Suprapubic skin (tissue), 4 donors: ENCODE results near the gene PPIH. TPM values are rescaled to one million over a fixed set of nuclear protein-coding genes. Genes with fewer than 3 reads are reported as not detected.
"Not testable (repeated sequence)": the region's sequence is repeated elsewhere in the genome, so short reads cannot be mapped to it uniquely, and the experiment has no call there.

Experiments used
- DNase-seq, 2 donors: peaks; one replicate each; pipeline ENCODE4 v3.0.0-alpha.2; 2019; ENCODE audit warnings: low spot score in 2 of 2
- H3K27ac ChIP-seq: fragments of 200-600 bp; sonication (generic); one replicate; pipeline ENCODE4 v1.5.1; 2019
- H3K27me3 ChIP-seq: fragments of 200-600 bp; sonication (generic); one replicate; pipeline ENCODE4 v1.5.1; 2019
- H3K36me3 ChIP-seq: fragments of 200-600 bp; sonication (generic); one replicate; pipeline ENCODE4 v1.5.1; 2019
- H3K4me1 ChIP-seq: fragments of 200-600 bp; sonication (generic); one replicate; pipeline ENCODE4 v1.5.1; 2019
- H3K4me3 ChIP-seq: fragments of 200-600 bp; sonication (generic); one replicate; pipeline ENCODE4 v1.5.1; 2019; ENCODE audit warnings: mild to moderate bottlenecking
- H3K9me3 ChIP-seq: fragments of 200-600 bp; sonication (generic); one replicate; pipeline ENCODE4 v1.5.1; 2019
- CTCF ChIP-seq, 2 donors: fragments of 200-600 bp in 1 of 2; fragments of 450-650 bp in 1 of 2; sonication (generic) in 1 of 2; IDR thresholded peaks; one replicate each; pipeline ENCODE4 v1.5.1; 2016 to 2019; ENCODE audit warnings: antibody characterized with exemption in 2 of 2, mild to moderate bottlenecking in 1 of 2, moderate library complexity in 1 of 2
- EP300 ChIP-seq: sonication (generic); formaldehyde crosslinking; IDR thresholded peaks from one replicate; pipeline ENCODE4 v1.6.1; 2017; ENCODE audit warnings: antibody characterized with exemption
- POLR2A ChIP-seq, 2 donors: fragments of 450-650 bp; IDR thresholded peaks; one replicate each; pipeline ENCODE4 v1.6.1; 2017; ENCODE audit warnings: antibody characterized with exemption in 2 of 2, mild to moderate bottlenecking in 2 of 2, moderate library complexity in 2 of 2
- POLR2AphosphoS5 ChIP-seq, 3 donors: sonication (generic); formaldehyde crosslinking; IDR thresholded peaks; one replicate each; pipeline ENCODE4 v1.6.1; 2017; ENCODE audit warnings: antibody characterized with exemption in 3 of 3
- WGBS: methylation state at CpG from one replicate; pipeline ENCODE4 v1.1.5; 2018; 5-methylcytosine and 5-hydroxymethylcytosine counted together
- total RNA-seq, 4 donors: library from RNA; depleted of rRNA; stranded (reverse); fragments of >200 nt; gene quantifications; one replicate each; pipeline ENCODE4 v1.1.0, GENCODE V29; 2016

The PPIH gene
- total RNA-seq, 4 donors from 2014 or later, result 28.6 to 34.4 (median 29.9) TPM

GRCh38 chr1:42703888-42704464 lies 45.8 kb downstream of the PPIH start:
- 93% methylated on average over 7 of the region's 7 CpGs for WGBS
- Histone ChIP-seq H3K4me3 (no peak overlapping the region), H3K4me1 (no peaks in the 10 kb centered on the region), H3K27me3 (no peaks in the 10 kb centered on the region), H3K36me3 (peaks cover 82% of the 10 kb centered on the region), H3K27ac (no peak overlapping the region), H3K9me3 (no peaks in the 10 kb centered on the region)
- DNase-seq, result no peak
- no peak for TF ChIP-seq POLR2A (IDR thresholded peaks at IDR 0.05)
- TF ChIP-seq EP300, result no peak
- no peak for TF ChIP-seq POLR2AphosphoS5 (IDR thresholded peaks at IDR 0.05)
- no peak for TF ChIP-seq CTCF (IDR thresholded peaks at IDR 0.05)

- H3K4me1 ChIP-seq, DNase-seq, H3K4me3 ChIP-seq, H3K27me3 ChIP-seq, H3K9me3 ChIP-seq, H3K27ac ChIP-seq: not testable (repeated sequence)
- WGBS, result 95% methylated on average over 3 of the region's 3 CpGs
- peaks cover 14% of the 10 kb centered on the region for H3K36me3 ChIP-seq
Measured at GRCh38 chr1:42712808-42713207, 54.6 kb downstream of the PPIH start.

- Histone ChIP-seq H3K27me3 (no peaks in the 10 kb centered on the region), H3K9me3 (peaks cover 9% of the 10 kb centered on the region), H3K4me1 (no peaks in the 10 kb centered on the region), H3K36me3 (peaks cover 13% of the 10 kb centered on the region), H3K4me3 (no peak overlapping the region), H3K27ac (no peak overlapping the region)
- no peak for DNase-seq
- no peak for TF ChIP-seq EP300
- no peak for TF ChIP-seq POLR2AphosphoS5 (IDR thresholded peaks at IDR 0.05)
- no peak for TF ChIP-seq CTCF (IDR thresholded peaks at IDR 0.05)
- no peak for TF ChIP-seq POLR2A (IDR thresholded peaks at IDR 0.05)
Measured at GRCh38 chr1:42713293-42713692, 55.1 kb downstream of the PPIH start.

DNA sequence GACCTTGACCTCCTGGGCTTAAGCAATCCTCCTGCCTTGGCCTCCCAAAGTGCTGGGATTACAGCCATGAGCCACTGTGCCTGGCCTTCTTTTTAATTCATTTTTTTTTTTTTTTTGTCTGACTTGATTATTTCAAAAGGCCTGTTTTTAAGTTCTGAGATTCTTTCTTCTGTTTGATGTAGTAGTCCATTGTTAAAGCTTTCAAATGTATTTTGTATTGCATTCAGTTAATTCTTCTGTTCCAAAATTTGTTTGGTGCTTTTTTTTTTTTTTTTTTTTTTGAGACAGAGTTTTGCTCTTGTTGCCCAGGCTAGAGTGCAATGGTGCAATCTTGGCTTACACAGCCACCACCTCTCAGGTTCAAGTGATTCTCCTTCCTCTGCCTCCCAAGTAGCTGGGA lies 56.2 kb downstream of the PPIH start:
- H3K4me1 ChIP-seq, H3K9me3 ChIP-seq, H3K27me3 ChIP-seq, H3K27ac ChIP-seq, DNase-seq, H3K4me3 ChIP-seq: not testable (repeated sequence)
- peaks cover 13% of the 10 kb centered on the region for H3K36me3 ChIP-seq

GRCh38 chr1:42720868-42721267 lies 62.6 kb downstream of the PPIH start:
- Histone ChIP-seq H3K27me3 (no peaks in the 10 kb centered on the region), H3K36me3 (no peaks in the 10 kb centered on the region), H3K4me1 (no peaks in the 10 kb centered on the region), H3K9me3 (no peaks in the 10 kb centered on the region), H3K4me3 (no peak overlapping the region), H3K27ac (no peak overlapping the region)
- no peak for TF ChIP-seq EP300
- no peak for TF ChIP-seq POLR2AphosphoS5 (IDR thresholded peaks at IDR 0.05)
- no peak for TF ChIP-seq POLR2A (IDR thresholded peaks at IDR 0.05)
- no peak for TF ChIP-seq CTCF (IDR thresholded peaks at IDR 0.05)
- WGBS, result 94% methylated on average over 1 of the region's 1 CpG
- no peak for DNase-seq

- Histone ChIP-seq H3K4me1 (no peaks in the 10 kb centered on the region), H3K27me3 (no peaks in the 10 kb centered on the region), H3K9me3 (no peaks in the 10 kb centered on the region), H3K4me3 (no peak overlapping the region), H3K36me3 (no peaks in the 10 kb centered on the region), H3K27ac (no peak overlapping the region)
- peak in 1 of 2 donors; percentile 6 for DNase-seq
- TF ChIP-seq POLR2AphosphoS5 (IDR thresholded peaks at IDR 0.05), result no peak
- no peak for TF ChIP-seq EP300
- TF ChIP-seq POLR2A (IDR thresholded peaks at IDR 0.05), result no peak
- WGBS, result 89% methylated on average over 3 of the region's 3 CpGs
Measured at GRCh38 chr1:42721926-42722325, 63.7 kb downstream of the PPIH start.

GRCh38 chr1:42722403-42722802 lies 64.2 kb downstream of the PPIH start:
- H3K27me3 ChIP-seq, H3K27ac ChIP-seq, DNase-seq, H3K36me3 ChIP-seq, H3K4me1 ChIP-seq, H3K4me3 ChIP-seq, H3K9me3 ChIP-seq: not testable (repeated sequence)
- 96% methylated on average over 2 of the region's 2 CpGs for WGBS
